ENCODE results near the gene CHAMP1. TPM values are rescaled to one million over a fixed set of nuclear protein-coding genes. Genes with fewer than 3 reads are reported as not detected.

CHAMP1 gene
- total and polyA plus RNA-seq, 2 donors (not counting 3 experiments of a cell fraction or from before 2014, with no cell fraction given): 19.2 to 24.1 TPM

DNA sequence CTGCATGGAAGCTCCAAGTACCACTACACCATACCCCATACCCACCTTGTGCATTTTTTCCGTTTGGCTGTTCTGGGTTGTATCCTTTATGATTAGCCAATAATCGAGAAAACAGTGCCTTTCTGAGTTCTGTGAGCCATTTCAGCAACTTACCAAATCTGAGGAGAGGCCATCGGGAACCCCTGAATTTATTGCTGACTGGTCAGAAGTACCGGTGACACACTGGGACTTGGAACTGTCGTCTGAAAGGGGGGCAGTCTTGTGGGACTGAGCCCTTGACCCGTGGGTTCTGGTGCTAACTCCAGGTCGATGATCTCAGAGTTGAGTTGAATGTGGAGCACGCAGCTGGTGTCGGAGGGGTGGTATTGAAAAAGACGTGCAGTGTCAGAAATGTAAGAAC is 17.9 kb upstream of the CHAMP1 start:
- no peak for FAIRE-seq
- H3K4me1 ChIP-seq (ENCODE audit: control insufficient read depth, extremely low read depth, insufficient read depth, low read length): no peaks in the 10 kb centered on the region
- no peak overlapping the region for H3K9ac ChIP-seq (replicated peaks; ENCODE audit: extremely low read depth, insufficient read depth, low read length)
- no peak overlapping the region for H3K27ac ChIP-seq (ENCODE audit: insufficient read depth, low read depth, low read length)
- POLR2A ChIA-PET: no interaction called here
- peaks cover 1% of the 10 kb centered on the region for H3K79me2 ChIP-seq (ENCODE audit: control insufficient read depth, insufficient read depth, low read length)
- no peaks in the 10 kb centered on the region for H3K27me3 ChIP-seq (ENCODE audit: control insufficient read depth in 2 of 2, insufficient read depth in 2 of 2, low read length in 2 of 2)
- no peak overlapping the region for H3K4me3 ChIP-seq (replicated peaks in 1 of 3; ENCODE audit: insufficient read depth in 1 of 3, low read depth in 1 of 3, low read length in 3 of 3)
- BruUV-seq (replicated peaks): no TSS peak
- no peak overlapping the region for H2AFZ ChIP-seq (ENCODE audit: low read depth, low read length)
- H4K20me1 ChIP-seq (replicated peaks; ENCODE audit: control insufficient read depth, extremely low read depth, insufficient read depth, low read length): no peaks in the 10 kb centered on the region
- dilution Hi-C loops (cut with MboI; ENCODE audit: extremely low pct_ligation_motif_present, low sequenced_read_pairs) (no loop called here), intact Hi-C loops (cut with micrococcal nuclease) (no loop called here)
- H3K36me3 ChIP-seq (ENCODE audit: control insufficient read depth in 2 of 2, extremely low read depth in 1 of 2, insufficient read depth in 2 of 2, low read length in 2 of 2): peaks cover 12 to 23% of the 10 kb centered on the region in 2 experiments
- CTCF ChIA-PET: no interaction called here
- no peak overlapping the region for H3K4me2 ChIP-seq (ENCODE audit: insufficient read depth, low read length)
- no peak for DNase-seq (ENCODE audit: low read depth, low spot score)
- H3K9me3 ChIP-seq (replicated peaks; ENCODE audit: control insufficient read depth, insufficient read depth, low read length): no peaks in the 10 kb centered on the region
- no peak for TF ChIP-seq FOS (IDR thresholded peaks at IDR 0.05; ENCODE audit: borderline replicate concordance, insufficient read depth, low read length)
- no peak for TF ChIP-seq CTCF (IDR thresholded peaks at IDR 0.05; ENCODE audit: extremely low read depth in 1 of 2, insufficient read depth in 1 of 2, low read depth in 1 of 2, low read length in 2 of 2)
- TF ChIP-seq GATA2 (IDR thresholded peaks at IDR 0.05; ENCODE audit: insufficient read depth, insufficient read length, low read depth, low read length): no peak
- TF ChIP-seq POLR2A (IDR thresholded peaks at IDR 0.05; ENCODE audit: low read depth, low read length): no peak
- TF ChIP-seq JUN (IDR thresholded peaks at IDR 0.05; ENCODE audit: borderline replicate concordance, insufficient read depth, insufficient read length, low read depth): no peak
- TF ChIP-seq POLR2AphosphoS5 (IDR thresholded peaks at IDR 0.05; ENCODE audit: insufficient read depth, low read depth, low read length): no peak
- no peak for TF ChIP-seq MAX (IDR thresholded peaks at IDR 0.05; ENCODE audit: insufficient read depth, insufficient read length)
- TF ChIP-seq MYC (IDR thresholded peaks at IDR 0.05; ENCODE audit: low read depth, low read length): no peak
- no peak for TF ChIP-seq EZH2 (IDR thresholded peaks at IDR 0.05; ENCODE audit: borderline replicate concordance, low read depth, low read length, severe bottlenecking)
- H3K9me1 ChIP-seq (replicated peaks; ENCODE audit: control insufficient read depth, extremely low read depth, insufficient read depth, low read length): no peaks in the 10 kb centered on the region

All from endothelial cell of umbilical vein (primary cell).